Uterus (tissue), 4 donors: ENCODE measurements around the gene FMN1. TPM values are rescaled to one million over a fixed set of nuclear protein-coding genes. Genes with fewer than 3 reads are reported as not detected.

Experiments
- DNase-seq, 2 donors: peaks; one replicate each; pipeline ENCODE4 v3.0.0-alpha.2; 2019 to 2020
- H3K27ac ChIP-seq, 2 donors: fragments of 200-600 bp; sonication (generic); 1 replicate in 1 of 2; 2 replicates in 1 of 2; pipeline ENCODE4 v1.5.1; 2016 to 2018
- H3K27me3 ChIP-seq, 2 donors: fragments of 200-600 bp; sonication (generic); one replicate each; pipeline ENCODE4 v1.5.1; 2018 to 2019; ENCODE audit warnings: control low read depth in 1 of 2
- H3K36me3 ChIP-seq, 2 donors: fragments of 200-600 bp; sonication (generic); one replicate each; pipeline ENCODE4 v1.5.1; 2019; ENCODE audit warnings: control low read depth in 1 of 2
- H3K4me1 ChIP-seq, 2 donors: fragments of 200-600 bp; sonication (generic); one replicate each; pipeline ENCODE4 v1.5.1; 2018 to 2019; ENCODE audit warnings: control low read depth in 1 of 2
- H3K4me3 ChIP-seq, 2 donors: fragments of 200-600 bp; sonication (generic); 1 replicate in 1 of 2; 2 replicates in 1 of 2; pipeline ENCODE4 v1.5.1; 2018 to 2019; ENCODE audit warnings: mild to moderate bottlenecking in 1 of 2
- H3K9me3 ChIP-seq, 2 donors: fragments of 200-600 bp; sonication (generic); one replicate each; pipeline ENCODE4 v1.5.1; 2019; ENCODE audit warnings: control low read depth in 1 of 2
- POLR2A ChIP-seq, 2 donors: fragments of 450-650 bp; IDR thresholded peaks; one replicate each; pipeline ENCODE4 v1.6.1; 2016; ENCODE audit warnings: antibody characterized with exemption in 2 of 2, mild to moderate bottlenecking in 1 of 2, moderate library complexity in 1 of 2
- intact Hi-C: fragments of 100-400 bp; cut with DNase I; formaldehyde crosslinking; loops from one replicate; pipeline ENCODE4 v1.15.1; 2023; ENCODE audit warnings: low total_unique reads
- total RNA-seq, 4 donors: library from RNA; depleted of rRNA in 3 of 4; stranded (reverse); fragments of >200 nt in 3 of 4; gene quantifications; one replicate each; pipeline versions ENCODE4 v1.1.0 to v1.2.4, GENCODE V29; 2014 to 2023
- TF ChIP-seq, protein P1 (sequence below), 4 experiments: fragments of 200-600 bp in 2 of 4; fragments of 450-650 bp in 2 of 4; sonication (generic) in 2 of 4; IDR thresholded peaks; one replicate each; pipeline ENCODE4 v1.5.1; 2016 to 2019; ENCODE audit warnings: antibody characterized with exemption in 4 of 4, mild to moderate bottlenecking in 2 of 4, moderate library complexity in 1 of 4
- donor health status: DM: yes; HTN: yes; CAD: no.

Gene FMN1
- total RNA-seq, 4 donors from 2014 or later: 1.3 to 9.3 (median 5.0) TPM

DNA sequence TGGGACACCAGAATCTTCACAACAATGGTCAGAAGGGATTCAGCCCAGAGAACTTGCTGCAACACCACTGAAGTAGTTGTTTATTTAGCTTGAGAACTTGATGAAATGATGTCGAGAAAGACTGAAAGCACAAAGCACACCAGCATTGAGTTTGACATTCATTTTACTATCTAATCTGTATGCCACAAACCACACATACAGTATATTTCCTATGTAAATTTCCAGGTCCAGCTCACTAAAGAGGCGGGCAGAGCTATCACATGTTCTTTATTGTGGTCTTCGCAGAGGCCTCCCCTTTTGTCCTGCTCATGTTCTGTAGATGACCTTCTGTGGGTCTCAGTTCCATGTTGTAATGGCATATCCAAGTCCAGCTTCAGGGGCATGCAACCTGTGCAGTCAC, 10.4 kb upstream of the FMN1 start:
- no peak for TF ChIP-seq POLR2A (IDR thresholded peaks at IDR 0.05)
- TF ChIP-seq, protein P1, sequence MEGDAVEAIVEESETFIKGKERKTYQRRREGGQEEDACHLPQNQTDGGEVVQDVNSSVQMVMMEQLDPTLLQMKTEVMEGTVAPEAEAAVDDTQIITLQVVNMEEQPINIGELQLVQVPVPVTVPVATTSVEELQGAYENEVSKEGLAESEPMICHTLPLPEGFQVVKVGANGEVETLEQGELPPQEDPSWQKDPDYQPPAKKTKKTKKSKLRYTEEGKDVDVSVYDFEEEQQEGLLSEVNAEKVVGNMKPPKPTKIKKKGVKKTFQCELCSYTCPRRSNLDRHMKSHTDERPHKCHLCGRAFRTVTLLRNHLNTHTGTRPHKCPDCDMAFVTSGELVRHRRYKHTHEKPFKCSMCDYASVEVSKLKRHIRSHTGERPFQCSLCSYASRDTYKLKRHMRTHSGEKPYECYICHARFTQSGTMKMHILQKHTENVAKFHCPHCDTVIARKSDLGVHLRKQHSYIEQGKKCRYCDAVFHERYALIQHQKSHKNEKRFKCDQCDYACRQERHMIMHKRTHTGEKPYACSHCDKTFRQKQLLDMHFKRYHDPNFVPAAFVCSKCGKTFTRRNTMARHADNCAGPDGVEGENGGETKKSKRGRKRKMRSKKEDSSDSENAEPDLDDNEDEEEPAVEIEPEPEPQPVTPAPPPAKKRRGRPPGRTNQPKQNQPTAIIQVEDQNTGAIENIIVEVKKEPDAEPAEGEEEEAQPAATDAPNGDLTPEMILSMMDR (IDR thresholded peaks at IDR 0.05): no peak
- no peak for DNase-seq
- Histone ChIP-seq H3K36me3 (no peaks in the 10 kb centered on the region), H3K27ac (no peak overlapping the region), H3K9me3 (no peaks in the 10 kb centered on the region), H3K4me3 (no peak overlapping the region), H3K4me1 (no peaks in the 10 kb centered on the region), H3K27me3 (no peaks in the 10 kb centered on the region)
- intact Hi-C loops: no loop called here

DNA sequence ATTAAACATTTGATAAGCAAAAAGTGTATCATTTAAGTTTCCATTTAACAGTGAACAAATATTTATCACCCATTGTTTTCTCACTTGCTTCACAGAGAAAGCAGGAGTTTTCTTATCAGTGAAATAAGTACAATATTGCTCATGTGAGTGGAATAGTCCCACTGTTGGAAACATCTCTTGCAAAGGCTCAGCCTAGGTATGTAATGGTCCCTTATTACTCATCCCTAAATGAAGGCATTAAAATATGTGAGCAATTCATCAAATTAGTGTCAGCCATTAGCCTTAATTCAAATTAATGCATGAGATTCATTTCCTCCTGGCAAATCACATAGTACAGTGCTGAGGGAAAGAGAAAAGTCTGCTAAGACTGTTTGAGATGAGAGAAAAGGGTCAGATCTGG, 9.6 kb upstream of the FMN1 start:
- H3K27me3 ChIP-seq: no peaks in the 10 kb centered on the region
- no peak for DNase-seq
- H3K4me1 ChIP-seq: no peaks in the 10 kb centered on the region
- no peaks in the 10 kb centered on the region for H3K9me3 ChIP-seq
- no peaks in the 10 kb centered on the region for H3K36me3 ChIP-seq
- intact Hi-C loops: no loop called here
- TF ChIP-seq POLR2A (IDR thresholded peaks at IDR 0.05): no peak
- TF ChIP-seq, protein P1 (IDR thresholded peaks at IDR 0.05): no peak
- H3K27ac ChIP-seq: no peak overlapping the region
- no peak overlapping the region for H3K4me3 ChIP-seq

DNA sequence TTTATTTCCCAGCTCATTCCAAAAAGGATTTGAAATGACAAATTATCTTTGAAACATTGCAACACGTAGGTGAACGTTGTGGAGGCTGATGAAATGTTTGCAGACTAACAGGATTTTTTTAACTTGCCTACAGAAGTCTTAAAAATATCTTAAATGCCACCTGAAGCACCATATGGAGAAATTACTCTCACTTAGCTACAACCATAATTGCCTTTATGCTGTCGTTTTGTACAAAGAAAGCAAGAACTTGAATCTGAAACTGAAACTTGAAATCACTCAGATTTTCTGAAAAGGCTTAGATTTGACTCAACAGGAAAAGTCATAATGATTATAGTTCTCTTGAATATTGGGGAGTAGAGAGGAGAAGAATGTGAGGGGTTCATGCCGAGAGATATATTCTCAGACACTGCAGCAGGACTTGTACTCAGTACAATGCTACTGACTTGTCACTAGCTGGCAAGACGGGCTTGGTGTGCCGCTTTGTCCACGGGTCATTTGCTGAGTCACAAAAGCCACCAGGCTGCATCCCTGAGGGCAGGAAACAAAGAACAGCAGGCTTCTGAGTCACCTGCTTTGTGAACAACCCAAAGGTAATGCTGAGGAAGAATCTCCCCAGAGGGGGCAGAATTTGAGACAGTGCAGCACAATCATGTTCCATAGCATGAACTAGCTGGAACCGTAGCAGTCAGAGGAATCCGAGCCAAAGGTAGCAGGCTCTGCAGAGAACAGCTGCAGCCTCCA, 7.1 kb upstream of the FMN1 start:
- DNase-seq: no peak
- intact Hi-C loops: no loop called here
- H3K4me1 ChIP-seq: no peaks in the 10 kb centered on the region
- no peak overlapping the region for H3K4me3 ChIP-seq
- H3K36me3 ChIP-seq: no peaks in the 10 kb centered on the region
- no peaks in the 10 kb centered on the region for H3K9me3 ChIP-seq
- TF ChIP-seq, protein P1 (IDR thresholded peaks at IDR 0.05): no peak
- no peak for TF ChIP-seq POLR2A (IDR thresholded peaks at IDR 0.05)
- H3K27ac ChIP-seq: no peak overlapping the region
- no peaks in the 10 kb centered on the region for H3K27me3 ChIP-seq

GRCh38 chr15:33200903-33201302, 6.4 kb upstream of the FMN1 start:
- intact Hi-C loops: no loop called here
- Histone ChIP-seq H3K27me3 (no peaks in the 10 kb centered on the region), H3K4me3 (no peak overlapping the region), H3K27ac (no peak overlapping the region), H3K36me3 (no peaks in the 10 kb centered on the region), H3K9me3 (no peaks in the 10 kb centered on the region), H3K4me1 (no peaks in the 10 kb centered on the region)
- no peak for DNase-seq
- TF ChIP-seq POLR2A (IDR thresholded peaks at IDR 0.05): no peak
- TF ChIP-seq, protein P1 (IDR thresholded peaks at IDR 0.05): no peak

DNA sequence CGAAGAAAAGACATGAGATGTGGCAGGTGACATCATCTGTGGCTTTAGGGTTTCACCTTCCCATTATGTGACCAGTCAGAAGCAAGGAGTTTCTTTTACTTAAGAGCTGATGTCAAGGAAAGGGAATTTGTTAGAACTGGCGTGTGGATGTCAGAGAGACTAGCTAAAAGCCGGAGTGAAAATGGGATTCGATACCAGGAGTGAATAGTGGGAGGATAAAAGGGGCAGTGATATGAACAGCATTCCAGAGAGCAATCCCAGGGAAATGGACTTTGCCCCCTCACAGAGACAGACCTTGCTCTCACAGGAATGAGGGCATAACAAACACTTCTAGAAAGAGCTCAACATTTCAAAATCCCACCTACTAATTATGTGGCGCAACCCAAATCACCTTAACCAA, 5.9 kb upstream of the FMN1 start:
- Histone ChIP-seq H3K27ac (no peak overlapping the region), H3K4me1 (no peaks in the 10 kb centered on the region), H3K27me3 (no peaks in the 10 kb centered on the region), H3K36me3 (no peaks in the 10 kb centered on the region), H3K9me3 (no peaks in the 10 kb centered on the region), H3K4me3 (no peak overlapping the region)
- DNase-seq: no peak
- TF ChIP-seq, protein P1 (IDR thresholded peaks at IDR 0.05): no peak
- intact Hi-C loops: no loop called here
